Stimulated activated CD4-positive, alpha-beta T cell treated with anti-CD3 and anti-CD28 coated beads, Interleukin-12 subunit alpha, Interleukin-12 subunit beta, amount 100 ng/mL, for 4 hours (primary cell): ENCODE results near the gene FBLN5.

ENCODE experiments used
- DNase-seq: peaks from one replicate; pipeline ENCODE4 v3.0.0-alpha.2; 2020

FBLN5 gene, protein sequence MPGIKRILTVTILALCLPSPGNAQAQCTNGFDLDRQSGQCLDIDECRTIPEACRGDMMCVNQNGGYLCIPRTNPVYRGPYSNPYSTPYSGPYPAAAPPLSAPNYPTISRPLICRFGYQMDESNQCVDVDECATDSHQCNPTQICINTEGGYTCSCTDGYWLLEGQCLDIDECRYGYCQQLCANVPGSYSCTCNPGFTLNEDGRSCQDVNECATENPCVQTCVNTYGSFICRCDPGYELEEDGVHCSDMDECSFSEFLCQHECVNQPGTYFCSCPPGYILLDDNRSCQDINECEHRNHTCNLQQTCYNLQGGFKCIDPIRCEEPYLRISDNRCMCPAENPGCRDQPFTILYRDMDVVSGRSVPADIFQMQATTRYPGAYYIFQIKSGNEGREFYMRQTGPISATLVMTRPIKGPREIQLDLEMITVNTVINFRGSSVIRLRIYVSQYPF

DNA sequence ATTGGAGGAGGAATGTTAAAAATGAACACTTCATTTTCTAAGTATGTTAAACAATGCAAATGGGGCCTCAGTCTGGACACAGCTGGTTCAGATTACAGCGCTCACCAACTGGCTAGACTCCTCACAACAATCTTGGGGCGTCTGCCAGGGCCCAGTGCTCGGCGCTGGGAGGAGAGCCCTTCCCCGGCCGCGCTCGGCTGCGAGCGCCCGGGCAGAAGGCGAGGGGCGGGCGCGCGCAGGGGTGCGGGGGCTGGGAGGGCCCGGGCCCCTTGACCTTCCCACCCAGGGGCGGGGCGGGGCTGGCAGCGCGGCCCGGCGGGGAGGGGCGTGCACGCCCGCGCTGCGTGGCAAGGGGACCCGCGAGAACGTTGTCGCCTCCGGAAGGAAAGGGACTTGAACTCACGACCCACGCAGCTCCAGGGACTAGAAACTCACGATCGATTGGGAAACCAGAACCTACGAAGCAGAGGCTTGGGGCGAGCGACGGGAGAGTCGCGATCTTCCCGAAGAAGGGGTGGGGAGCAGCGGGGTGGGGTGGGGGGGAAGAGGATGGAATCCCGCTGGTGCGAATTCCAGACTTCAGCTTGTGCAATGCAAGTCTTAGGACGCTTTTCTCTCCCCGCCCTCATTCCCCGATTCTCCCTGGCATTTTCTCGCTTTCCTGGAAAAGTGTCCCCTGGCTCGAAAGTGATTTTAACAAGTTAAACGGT lies at the start of gene FBLN5:
TSS of gene FBLN5 (minus strand) at position 220 of the 710 bp plus-strand sequence. CDS start 465 bp downstream, outside the sequence.
- DNase-seq = peak; percentile 49

DNA sequence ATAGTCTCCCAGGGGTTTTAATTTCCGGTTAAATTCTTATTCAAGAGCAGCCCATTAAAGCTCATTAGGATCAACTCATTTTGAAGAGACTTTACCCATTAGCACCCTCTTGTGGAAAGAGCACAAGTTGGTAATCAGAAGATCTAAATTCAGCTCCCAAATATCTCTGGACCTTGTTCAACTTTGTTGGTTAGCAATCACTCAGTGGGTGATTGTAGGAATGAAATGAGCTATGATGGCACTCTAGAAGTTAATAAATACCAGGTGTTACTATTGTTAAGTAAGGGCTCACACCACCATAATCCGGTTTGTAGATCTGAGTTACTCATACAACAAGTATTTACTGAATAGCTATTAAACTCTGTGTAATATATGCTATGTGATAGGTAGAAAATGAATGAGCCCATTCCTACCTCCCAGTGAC lies 49.5 kb upstream of the FBLN5 start:
- no peak for DNase-seq

DNA sequence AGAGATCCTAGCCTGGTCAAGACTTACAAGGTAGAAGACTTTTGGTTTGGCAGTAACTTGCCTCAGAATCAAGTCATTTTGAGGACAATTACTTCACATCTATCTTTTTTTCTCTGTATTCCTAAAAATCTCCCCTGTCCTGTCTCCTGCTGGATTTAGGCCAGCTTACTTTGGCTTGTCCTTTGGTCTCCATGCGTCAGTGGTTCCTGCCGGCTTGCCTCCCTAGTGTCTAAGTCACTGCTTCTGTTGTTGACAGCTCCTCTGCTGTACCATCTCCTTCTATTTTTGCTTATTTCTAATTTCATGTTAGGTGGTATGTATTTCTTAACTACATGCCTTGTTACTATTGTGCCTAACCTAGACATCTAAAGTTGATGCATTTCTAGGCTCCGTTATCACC lies 39.7 kb upstream of the FBLN5 start:
- no peak for DNase-seq

DNA sequence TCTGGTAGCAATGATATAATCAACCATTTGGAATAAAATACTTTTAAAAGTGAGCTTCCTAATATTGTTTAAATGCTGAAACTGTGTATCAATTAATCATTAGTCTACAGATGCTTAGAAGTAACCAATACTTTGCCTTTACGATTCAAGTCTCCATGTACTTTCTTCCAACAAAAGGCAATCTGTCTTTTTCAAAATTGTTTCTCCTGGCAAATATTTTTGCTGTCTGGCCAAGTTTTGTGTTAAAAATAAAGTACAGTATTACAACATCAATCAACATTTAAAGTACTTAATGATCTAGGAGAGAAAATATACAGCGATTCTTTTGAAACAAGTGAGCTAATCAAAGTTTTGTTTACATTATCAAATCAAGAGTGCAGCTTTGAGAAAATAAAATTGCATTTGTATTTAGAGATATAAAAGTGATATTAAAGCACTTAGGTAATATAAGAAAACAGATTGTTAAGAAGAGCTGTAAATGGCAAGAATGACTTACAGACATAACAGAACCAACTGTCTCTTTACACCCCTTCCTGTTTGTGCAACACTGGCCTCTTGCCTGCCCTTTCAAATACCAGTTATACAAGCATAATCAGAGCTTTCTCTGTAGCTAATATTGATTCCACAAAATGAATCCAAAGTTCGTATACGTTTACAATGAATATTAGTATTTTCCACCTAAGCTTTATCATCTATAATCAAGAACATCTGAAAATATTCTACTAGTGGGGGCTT lies 38.2 kb upstream of the FBLN5 start:
- no peak for DNase-seq

DNA sequence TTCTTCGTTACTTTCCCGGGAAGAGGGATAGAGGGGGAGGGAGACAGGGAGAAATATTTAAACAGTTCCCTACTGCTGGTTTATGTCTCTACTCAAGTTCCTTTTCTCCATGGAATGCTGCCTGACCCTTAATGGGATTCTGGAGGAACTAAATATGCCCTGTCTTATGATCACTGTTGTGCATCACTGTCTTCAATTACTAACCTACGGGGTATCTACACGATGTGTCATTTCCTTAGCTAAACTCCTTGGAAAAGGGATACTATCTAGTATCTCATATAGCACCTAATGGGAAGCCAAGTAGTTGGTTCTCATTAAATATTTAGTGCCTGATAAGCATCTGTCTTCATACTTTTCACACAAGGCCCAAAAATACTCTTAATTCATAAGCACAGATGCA lies 37.5 kb upstream of the FBLN5 start:
- DNase-seq = no peak

DNA sequence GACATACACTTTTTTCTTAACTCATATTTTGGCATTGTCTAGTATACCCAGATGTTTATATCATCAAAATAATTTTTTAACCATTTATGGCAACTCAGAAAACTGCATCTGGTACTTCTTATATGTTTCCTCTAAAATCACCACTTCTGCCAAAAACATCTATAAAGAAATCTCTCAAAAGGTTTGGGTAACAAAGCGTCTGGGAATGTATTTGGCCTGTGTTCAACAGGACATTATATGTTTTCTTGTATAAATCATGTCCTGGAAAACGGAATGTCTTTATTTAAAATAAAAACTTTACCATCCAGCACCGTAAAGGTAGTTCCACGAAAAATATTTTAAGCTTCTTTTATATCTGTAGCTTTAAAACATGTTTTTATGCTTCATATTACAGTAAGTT lies 36.1 kb upstream of the FBLN5 start:
- no peak for DNase-seq

DNA sequence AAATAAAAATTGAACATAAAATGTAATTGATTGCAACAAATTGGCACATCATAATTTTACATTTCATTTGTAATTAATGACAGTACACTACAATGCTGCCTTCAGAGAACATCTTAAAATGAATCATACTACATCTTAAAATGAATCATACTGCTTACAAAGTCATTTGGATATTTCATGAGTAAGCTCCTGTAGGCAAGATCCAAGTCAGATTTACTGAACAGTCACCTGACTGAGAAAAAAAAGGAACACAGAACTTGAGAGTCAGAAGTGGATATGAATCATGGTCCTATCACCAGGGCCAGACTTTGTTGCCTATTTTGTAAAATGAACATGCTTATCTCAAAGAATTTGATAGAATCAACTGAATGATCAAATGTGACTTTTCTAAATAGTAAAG lies 32.7 kb upstream of the FBLN5 start:
- DNase-seq = no peak

DNA sequence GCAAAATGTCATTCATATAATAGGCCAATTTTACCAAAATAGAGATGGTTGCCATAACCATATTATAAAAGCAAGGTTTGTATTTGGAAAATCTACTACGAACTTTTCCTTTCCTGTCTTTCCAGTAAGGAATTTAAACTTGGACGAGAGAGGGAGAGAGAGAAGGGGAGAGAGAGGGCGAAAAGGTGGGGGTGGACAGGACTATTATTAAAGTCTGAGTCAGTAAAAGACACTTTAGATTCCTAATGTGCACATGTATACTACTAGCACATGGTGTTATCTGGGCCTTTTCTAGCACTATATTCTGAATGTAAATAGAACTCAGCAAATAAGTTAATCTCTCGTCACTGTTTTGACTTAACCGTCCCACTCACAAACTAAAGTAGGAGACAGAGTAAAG lies 30.4 kb upstream of the FBLN5 start:
- no peak for DNase-seq

DNA sequence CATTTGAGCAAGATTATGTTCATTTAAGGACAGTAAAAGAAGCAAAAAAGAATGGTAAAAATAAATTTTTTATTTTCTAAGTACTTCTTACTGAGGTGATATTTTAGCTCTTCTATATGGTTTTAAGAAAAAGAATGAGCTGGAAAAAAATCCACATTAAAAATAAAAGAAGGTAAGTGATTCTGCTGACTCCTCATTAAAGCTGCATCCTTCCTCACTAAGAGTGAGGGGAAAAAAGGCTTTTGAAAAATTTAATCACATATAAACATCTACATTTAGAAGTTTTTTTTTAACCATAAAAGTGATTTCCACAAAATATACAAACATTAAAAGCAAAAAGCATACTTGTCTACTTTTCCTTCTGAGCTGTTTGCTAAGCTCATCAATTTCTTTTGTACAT lies 28.3 kb upstream of the FBLN5 start:
- no peak for DNase-seq

DNA sequence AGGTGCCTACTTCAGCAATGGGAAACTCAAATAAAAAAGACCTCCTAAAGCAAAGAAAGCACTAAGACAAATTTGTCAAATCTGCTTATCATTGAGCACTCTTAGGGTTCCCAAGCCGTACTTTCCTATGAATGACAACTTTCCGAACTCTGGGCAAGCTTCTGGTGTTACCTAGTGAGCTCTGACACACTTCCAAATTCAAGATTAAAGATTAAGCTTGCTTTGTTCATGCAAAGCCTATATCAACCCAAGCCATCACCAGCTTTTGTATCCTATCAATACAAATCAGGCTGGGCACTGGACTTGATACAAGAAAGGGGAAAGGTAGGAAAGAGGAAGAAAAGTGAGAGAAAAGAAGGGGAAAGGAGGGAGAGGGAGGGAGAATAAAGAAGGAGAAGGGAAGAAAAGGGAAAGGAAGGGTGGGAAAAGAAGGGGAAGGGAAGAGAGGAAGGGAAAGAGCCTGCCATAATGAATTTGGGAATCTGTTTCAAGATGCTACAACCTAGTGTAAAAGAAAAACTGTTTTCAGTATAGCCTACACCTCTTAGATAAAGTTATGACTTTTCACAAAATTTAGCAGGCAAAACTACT lies 23.8 kb upstream of the FBLN5 start:
- DNase-seq = no peak

DNA sequence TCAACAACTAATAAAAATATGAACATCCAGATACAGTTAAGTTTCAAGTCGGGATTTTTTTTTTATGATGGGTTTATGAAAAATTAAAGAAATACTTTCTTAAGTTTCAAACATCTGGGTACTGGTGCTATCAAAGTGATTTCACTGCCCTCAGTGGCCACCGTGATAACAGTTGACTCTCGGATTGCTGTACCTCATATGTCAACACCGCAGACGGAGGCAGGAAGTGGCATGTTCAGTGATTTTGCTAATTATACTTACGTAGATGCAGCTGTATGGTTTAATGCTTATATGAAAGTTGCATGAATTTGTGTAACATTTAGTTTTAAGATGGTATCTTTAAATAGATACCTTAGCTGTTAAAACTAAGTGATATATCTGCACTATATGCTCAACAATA lies 20.8 kb upstream of the FBLN5 start:
- no peak for DNase-seq

DNA sequence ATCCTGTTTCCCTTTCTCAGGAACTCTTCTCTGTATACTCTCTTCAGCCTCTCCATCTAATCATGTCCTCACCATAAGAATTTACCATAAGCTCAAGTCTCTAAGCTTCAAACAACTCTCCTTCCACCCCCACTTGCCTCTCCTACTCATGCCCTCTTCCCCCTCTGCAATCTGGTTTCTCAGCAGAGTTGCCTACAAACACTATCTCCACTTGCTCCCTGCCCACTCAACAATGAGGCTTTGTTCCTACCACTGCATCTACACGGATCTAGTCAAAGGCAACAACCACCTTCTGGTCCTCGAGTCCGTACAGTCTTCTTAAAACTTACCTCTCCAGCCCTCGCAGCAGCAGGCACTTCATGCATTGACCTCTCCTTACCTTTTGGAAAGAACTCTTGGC lies 17.2 kb upstream of the FBLN5 start:
- DNase-seq = no peak

DNA sequence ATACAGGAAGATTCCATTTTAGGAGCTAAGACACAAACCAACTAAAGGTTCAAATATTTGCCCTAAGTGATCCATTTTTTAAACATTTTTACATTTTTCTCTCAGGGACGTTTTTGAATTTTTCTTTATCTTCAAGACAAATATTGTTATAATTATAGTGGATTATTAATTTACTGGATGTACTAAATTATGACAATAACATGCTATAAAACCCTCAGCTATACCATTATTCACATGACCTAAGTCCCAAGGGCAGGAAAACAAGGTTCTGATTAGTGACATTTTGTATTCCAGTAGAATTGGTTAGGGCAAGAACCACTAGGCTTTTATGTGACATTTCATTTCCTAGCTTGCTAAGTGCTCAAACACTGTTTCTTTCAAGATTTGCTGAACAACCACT lies 16.5 kb upstream of the FBLN5 start:
- DNase-seq = no peak

DNA sequence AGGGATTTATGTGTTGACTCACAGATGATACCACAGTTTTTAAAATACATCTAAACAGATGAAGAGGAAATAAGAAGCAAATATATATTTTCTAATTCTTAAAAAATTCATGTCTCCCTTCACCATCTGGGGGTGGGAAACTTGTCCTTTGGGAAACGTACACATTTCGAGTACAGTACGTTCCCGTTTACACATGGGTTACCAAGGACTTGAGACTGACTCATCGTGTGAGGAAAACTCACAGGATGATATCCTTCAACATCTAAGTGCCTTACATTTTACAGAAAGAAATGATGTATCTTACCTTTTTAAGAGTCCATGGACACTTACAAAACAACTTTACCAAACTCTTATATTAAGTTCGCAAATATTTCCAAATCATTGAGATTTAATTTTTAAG lies 16.0 kb upstream of the FBLN5 start:
- no peak for DNase-seq

DNA sequence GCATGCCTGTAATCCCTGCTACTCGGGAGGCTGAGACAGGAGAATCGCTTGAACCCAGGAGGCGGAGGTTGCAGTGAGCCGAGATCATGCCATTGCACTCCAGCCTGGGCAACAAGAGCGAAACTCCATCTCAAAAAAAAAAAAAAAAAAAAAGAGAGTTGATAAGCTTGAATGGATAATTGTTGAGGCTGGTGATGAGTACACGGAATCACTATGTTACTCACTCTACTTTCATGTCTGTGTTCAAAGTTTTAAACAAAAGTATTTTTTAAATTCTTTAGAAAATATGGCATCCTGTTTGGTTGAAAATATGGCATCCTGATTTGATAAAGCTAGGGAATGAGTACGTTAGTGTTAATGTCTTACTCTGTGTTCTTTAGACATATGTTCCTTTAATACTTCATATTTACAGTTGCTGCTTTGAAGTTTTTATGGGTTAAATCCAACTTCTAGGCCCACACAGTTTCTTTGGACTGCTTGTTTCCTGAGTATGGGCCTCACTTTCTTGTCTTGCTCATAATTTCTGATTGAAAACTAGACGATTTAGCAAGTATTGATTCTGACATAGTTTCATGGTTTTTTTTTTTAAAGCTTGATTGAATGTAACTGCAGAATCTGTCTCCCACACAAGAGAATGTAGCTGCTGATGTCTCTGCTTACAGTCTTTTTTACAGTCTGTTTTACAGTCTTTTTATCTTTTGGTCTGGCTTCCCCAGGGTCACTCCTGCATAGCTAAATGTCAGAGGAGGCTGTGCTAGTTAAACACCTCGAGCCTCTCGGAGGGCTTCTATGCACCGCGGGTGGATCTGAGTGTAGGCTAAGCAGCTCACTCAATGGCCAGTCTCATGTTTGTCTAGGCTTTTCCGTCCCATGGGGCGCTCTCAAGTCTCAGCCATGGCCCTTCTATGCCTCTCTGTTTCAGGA lies 14.1 kb upstream of the FBLN5 start:
- DNase-seq = no peak

DNA sequence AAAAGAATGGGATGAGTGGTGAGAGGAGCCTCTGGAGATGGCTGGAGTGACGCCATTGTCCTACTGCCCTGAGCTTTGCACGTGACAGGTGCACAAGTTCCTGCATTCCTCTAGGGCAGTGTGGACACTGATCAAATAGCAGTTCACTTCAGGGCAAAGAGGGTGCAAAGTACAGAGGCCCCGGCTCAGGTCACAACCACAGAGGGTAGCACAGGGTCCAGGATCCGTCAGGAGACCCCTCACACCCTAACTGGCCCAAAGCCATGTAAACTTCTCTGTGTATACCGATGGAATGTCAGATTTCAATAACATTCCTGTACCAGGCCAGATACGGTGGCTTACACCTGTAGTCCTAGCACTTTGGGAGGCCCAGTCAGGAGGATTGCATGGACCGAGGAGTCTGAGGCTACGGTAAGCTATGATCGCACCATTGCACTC lies 10.4 kb upstream of the FBLN5 start:
- no peak for DNase-seq

DNA sequence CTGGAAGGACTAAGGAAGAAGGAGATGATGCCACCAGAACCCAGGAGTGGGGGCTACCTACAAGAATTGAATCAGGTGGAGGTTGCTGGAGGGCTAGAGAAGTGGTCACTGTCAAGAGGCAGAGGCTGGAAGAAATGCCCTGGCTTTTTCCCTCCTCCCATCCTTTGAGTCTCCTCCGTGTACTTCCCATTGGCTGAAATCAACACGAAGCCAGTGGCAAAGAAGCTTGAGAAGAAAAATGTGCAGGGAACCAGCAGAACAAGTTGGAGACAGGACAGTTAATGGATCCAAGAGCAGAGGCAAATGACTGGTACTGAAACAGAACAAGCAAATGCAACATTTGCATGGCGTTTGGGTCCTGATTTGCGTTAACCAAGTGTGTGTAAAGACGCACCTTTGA lies 9.1 kb upstream of the FBLN5 start:
- DNase-seq = no peak

DNA sequence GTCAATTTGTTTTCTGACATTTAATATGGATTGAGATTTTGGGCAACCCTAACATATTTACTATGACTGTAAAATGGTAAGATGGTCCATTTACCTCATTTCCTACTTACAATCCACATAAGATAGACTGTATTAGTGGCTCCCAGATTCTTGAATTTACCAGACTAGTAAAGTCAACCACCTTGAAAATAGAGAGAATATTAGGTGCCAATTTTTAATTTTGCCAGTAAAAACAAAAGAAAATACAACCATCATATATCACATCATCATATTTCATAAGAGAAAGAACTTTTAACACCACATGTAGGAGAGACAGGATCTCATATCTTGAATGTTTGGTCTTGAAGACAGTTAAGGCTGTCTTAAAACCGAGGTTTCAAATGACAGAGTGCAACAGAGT lies 7.7 kb upstream of the FBLN5 start:
- DNase-seq = no peak

DNA sequence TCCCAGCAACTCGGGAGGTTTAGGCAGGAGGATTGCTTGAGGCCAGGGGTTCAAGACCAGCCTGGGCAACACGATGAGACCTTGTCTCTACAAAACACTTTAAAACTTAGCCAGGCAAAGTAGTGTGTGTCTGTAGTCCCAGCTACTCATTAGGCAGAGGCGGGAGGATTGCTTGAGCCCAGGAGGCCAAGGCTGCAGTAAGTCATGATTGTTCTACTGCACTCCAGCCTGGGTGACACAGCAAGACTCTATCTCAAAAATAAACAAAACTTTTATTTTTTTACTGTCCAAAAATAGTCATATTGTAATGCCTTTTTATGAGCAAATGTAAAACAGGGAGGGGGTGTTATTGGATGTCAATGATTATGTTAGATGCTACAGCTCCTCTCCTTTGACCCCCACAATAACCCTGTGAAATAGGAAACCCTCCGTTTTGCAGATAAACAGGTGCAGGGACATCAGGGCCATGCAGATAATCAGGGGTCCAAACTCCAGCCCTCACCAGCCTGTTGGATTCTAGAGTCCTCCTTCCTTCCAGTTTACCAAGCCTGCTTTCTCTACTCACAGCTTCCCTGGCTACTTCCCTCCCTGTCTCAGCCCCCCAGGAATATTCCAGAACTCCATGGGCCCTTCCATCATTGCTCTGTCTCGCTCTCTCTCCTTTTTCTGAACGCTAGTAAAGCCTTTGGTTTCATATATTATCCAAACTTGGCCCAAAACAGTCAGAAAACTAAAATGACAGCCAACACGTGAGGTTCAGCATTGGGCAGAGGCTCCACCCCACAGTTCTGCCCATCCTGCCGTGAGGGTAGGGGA lies 5.9 kb upstream of the FBLN5 start:
- no peak for DNase-seq

DNA sequence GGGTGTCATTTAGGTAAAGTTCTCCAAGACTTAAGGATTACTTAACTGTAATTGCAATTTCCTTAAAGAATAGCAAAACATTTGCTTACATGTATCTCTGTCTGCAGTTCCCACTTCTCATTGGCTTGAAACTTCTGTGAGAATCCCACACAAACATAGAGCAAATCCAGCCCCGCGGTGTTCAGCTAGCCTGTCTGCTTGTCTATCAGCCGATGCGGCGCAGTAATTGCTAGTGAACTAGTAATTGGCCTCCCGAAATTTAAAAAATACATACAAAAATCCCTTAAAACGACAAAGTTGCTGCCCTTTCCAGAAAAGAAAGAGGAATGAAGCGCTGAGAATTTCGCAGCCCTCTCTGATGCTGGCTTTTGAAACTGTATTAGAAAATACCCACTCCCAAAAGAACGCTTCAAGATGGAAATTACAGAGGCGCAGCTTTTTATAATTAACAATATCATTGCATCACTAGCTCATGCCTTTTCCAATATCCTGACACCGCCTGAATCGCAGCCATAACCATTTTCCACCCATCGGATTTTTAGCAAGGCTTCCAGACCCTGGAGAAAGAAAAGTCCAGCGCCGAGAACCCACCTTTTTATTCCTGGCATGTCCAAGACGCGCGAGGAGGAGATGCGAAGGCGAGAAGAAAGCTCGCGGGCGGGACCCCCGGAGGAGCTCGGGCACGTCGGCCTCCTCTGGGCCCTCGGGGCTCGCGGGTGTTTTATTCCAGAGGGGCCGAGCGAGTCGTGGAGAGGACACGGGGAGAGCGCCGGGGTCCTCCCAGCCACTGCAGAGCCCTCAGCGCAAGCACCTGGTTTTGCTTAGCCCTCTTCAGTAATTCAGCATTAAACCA lies 646 bp downstream of the FBLN5 start:
- DNase-seq = no peak
